Measurements from ENCODE around the gene FBXL22. TPM values are rescaled to one million over a fixed set of nuclear protein-coding genes. Genes with fewer than 3 reads are reported as not detected.

Gene FBXL22
- total and polyA plus RNA-seq, 2 of the 8 experiments (the other 6 are each of a cell fraction or from before 2014, with no cell fraction given): 0.09 to 0.47 TPM

GRCh38 chr15:63630036-63630751 lies 33.0 kb downstream of the FBXL22 start (continued):
- TF ChIP-seq CHD7 (IDR thresholded peaks at IDR 0.05; ENCODE audit: insufficient replicate concordance, low read length) (no peak), CEBPB (IDR thresholded peaks at IDR 0.05; ENCODE audit: low read depth, low read length) (no peak), CREB1 (IDR thresholded peaks at IDR 0.05) (no peak), RXRA (IDR thresholded peaks at IDR 0.05; ENCODE audit: insufficient read depth, low read depth, low read length) (no peak), KDM5A (IDR thresholded peaks at IDR 0.05; ENCODE audit: low read length) (no peak), SIRT6 (IDR thresholded peaks at IDR 0.05; ENCODE audit: low read length) (no peak)

Data from H1 (cell line).